ENCODE data around the gene LHB.

LHB gene

DNA sequence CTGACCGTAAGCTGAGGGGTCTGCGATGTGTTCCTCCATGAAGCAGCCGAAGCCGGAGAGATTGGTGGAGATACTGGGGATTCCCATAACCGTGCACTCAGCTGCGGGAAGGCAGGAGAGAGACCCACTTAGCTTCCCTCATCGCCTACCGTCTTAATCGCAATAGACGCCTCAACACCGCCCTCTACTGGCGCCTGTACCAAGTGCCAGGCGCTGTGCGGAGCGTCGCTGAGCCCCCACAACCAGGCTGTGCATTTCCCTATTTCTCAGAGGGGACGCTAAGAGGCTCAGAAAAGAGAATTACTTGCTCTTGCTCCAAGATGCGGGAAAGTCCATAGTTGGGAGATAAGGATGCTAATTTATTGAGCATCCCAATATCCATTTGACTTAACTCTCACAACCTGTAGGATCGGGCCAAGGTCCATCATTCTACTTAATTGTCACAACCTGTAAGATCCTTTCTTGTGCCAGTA lies 45.9 kb downstream of the LHB start:
- peak; percentile 57 for DNase-seq

GRCh38 chr19:48970139-48970766 lies 46.6 kb downstream of the LHB start:
- no peak for DNase-seq

- no peak for DNase-seq
Measured at GRCh38 chr19:48969276-48970138, 47.4 kb downstream of the LHB start.

DNA sequence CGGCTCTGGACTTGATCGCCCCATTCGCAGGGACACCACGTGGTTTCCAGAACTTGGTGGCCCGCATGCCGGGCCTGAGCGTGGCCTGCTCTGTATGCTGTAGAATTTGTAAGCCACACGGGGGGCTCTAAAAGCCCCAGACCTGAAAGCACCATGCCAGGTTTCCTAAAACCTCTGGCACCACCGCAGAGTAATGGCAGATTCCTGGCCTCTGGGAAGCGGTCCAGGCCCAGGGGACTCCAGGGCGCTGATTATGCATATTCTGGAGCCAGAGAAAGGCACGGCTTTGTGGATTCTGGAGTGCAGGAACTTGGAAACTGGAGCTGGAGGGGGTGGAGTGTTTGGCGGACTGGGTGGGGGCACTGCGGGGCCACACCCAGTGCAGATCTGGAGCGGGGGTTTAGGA lies 48.1 kb downstream of the LHB start:
- no peak for DNase-seq

DNA sequence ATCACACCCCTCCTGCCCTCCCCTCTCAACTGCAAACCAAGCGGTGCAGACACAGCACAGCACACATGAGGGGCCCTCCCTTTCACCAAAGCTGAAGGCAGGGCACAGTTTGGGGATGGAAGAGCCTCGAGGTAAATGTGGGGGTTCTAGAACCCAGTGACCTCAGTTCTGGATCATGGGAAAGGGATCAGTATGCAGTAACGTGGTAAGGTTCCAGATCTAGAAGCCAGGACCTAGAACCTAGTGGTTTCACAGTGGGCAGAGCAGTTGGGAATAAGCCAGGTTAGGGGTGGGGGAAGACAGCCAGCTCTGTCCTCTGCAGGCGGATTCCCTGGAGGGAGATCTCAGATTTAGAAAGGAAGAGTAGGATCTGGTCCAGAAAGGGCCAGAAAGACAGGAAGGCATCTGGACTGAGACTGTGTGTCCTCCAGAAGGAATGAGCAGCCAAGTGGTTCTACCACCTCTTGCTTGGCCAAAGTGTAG lies 48.7 kb downstream of the LHB start:
- no peak for DNase-seq

DNA sequence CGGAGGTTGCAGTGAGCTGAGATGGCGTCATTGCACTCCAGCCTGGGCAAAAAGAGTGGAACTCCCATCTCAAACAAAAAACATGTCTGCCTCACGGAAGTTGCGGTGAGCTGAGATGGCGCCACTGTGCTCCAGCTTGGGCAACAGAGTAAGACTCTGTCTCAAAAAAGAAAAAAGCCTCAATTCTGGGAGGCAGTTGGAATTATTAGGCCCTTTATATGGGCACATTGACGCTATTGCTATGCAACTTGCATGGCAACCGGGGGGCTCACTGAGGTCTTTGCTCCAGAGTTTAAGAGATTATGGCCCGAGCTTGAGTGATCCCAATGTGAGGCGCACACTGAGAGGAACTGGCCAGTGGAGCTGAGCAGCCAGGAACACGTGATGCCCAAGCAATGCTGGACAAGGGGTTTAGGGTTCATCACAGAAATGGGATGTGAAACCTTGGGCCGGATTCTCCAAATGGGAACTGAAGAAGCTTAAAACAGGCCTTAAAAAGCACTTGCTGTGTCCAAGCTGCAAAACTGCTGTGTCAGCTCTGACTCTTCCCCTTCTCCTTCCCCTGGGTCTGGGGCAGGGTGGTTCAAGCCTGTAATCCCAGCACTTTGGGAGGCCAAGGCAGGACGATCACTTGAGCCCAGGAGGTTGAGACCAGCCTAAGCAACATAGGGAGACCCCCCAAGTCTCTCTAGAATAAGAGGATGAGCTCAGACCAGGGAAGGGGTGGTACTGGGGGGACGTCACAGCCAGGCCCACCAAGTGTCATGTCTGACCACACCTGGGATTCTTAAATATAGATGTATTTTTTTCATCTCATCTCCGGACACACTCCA lies 49.3 kb downstream of the LHB start:
- no peak for DNase-seq

- no peak for DNase-seq
Measured at GRCh38 chr19:48966541-48967345, 50.1 kb downstream of the LHB start.
